Keratinocyte (primary cell): Measurements from ENCODE around the gene NCKAP1. TPM values are rescaled to one million over a fixed set of nuclear protein-coding genes. Genes with fewer than 3 reads are reported as not detected.
A peak's percentile ranks its signal among the peaks of the same experiment; 100 is the strongest.

Experiments used
- DNase-seq: peaks from one replicate; pipeline ENCODE4 v3.0.0-alpha.2; 2011; ENCODE audit warnings: low read depth, missing footprints, low spot score
- FAIRE-seq: peaks from 2 replicates; lab custom pipeline; 2011; peaks lifted over from hg19 to GRCh38; lab: Jason Lieb, UNC
- H2AFZ ChIP-seq: 2 replicates; pipeline ENCODE4 v1.6.0; 2012; ENCODE audit warnings: low read length, control low read depth, inconsistent platforms; ENCODE audit not compliant: control insufficient read depth
- H3K27ac ChIP-seq: 2 replicates; pipeline ENCODE4 v1.5.1; 2011; ENCODE audit warnings: low read length; ENCODE audit not compliant: control insufficient read depth, insufficient read depth
- H3K27me3 ChIP-seq: 3 replicates; pipeline ENCODE4 v1.6.0; 2011; ENCODE audit warnings: low read length; ENCODE audit not compliant: control insufficient read depth, insufficient read depth; ENCODE audit errors: extremely low read depth
- H3K36me3 ChIP-seq, 2 experiments: 2 replicates in 1 of 2; 3 replicates in 1 of 2; pipeline ENCODE4 v1.5.1; 2011; ENCODE audit warnings: low read length in 2 of 2, mild to moderate bottlenecking in 1 of 2; ENCODE audit not compliant: control insufficient read depth in 2 of 2, insufficient read depth in 2 of 2; ENCODE audit errors: extremely low read depth in 1 of 2
- H3K4me1 ChIP-seq: 3 replicates; pipeline ENCODE4 v1.5.1; 2011; ENCODE audit warnings: low read length; ENCODE audit not compliant: control insufficient read depth, insufficient read depth; ENCODE audit errors: extremely low read depth
- H3K4me2 ChIP-seq: 3 replicates; pipeline ENCODE4 v1.6.0; 2011; ENCODE audit warnings: low read depth, low read length; ENCODE audit not compliant: control insufficient read depth, insufficient read depth; ENCODE audit errors: extremely low read depth
- H3K4me3 ChIP-seq, 3 experiments: fragments of 200-600 bp in 1 of 3; sonication (generic) in 1 of 3; 2 replicates in 2 of 3; 3 replicates in 1 of 3; pipeline ENCODE4 v1.5.1; 2011 to 2016; ENCODE audit warnings: low read length in 3 of 3, mild to moderate bottlenecking in 3 of 3, control low read depth in 2 of 3, inconsistent platforms in 1 of 3, low read depth in 1 of 3, mixed read lengths in 1 of 3, mixed run types in 1 of 3, moderate library complexity in 1 of 3; ENCODE audit not compliant: control insufficient read depth in 2 of 3, insufficient read depth in 2 of 3; ENCODE audit errors: extremely low read depth in 1 of 3
- H3K79me2 ChIP-seq: 2 replicates; pipeline ENCODE4 v1.6.0; 2012; ENCODE audit warnings: low read length; ENCODE audit not compliant: control insufficient read depth, insufficient read depth
- H3K9ac ChIP-seq: 3 replicates; pipeline ENCODE4 v1.6.0; 2011; ENCODE audit warnings: low read length; ENCODE audit not compliant: control insufficient read depth, insufficient read depth; ENCODE audit errors: extremely low read depth
- H3K9me1 ChIP-seq: 3 replicates; pipeline ENCODE4 v1.6.0; 2011; ENCODE audit warnings: low read length; ENCODE audit not compliant: control insufficient read depth, insufficient read depth; ENCODE audit errors: extremely low read depth
- H3K9me3 ChIP-seq: 2 replicates; pipeline ENCODE4 v1.5.1; 2012; ENCODE audit warnings: low read depth, low read length; ENCODE audit not compliant: control insufficient read depth
- H4K20me1 ChIP-seq: 3 replicates; pipeline ENCODE4 v1.6.0; 2011; ENCODE audit warnings: low read length; ENCODE audit not compliant: control insufficient read depth, insufficient read depth; ENCODE audit errors: extremely low read depth
- EZH2 ChIP-seq: IDR thresholded peaks from one replicate; pipeline ENCODE4 v1.6.1; 2012; ENCODE audit warnings: inconsistent platforms, mild to moderate bottlenecking, low read length, moderate library complexity
- dilution Hi-C: fragments of 300-500 bp; cut with MboI; formaldehyde crosslinking; loops from one replicate; pipeline ENCODE4 v1.7.0; 2020; ENCODE audit warnings: low sequenced_read_pairs; ENCODE audit not compliant: extremely low pct_ligation_motif_present
- polyA plus RNA-seq, 5 experiments: library from polyadenylated mRNA; depleted of rRNA in 3 of 5; stranded (reverse) in 3 of 5; stranded (forward) in 1 of 5; unstranded in 1 of 5; fragments of >200 nt; gene quantifications; 1 replicate in 1 of 5; 2 replicates in 3 of 5; 3 replicates in 1 of 5; pipeline versions ENCODE4 v1.2.1 to v1.2.3, GENCODE V29; 2011 to 2012; ENCODE audit warnings: missing spikeins in 2 of 5, low read depth in 1 of 5, low replicate concordance in 1 of 5
- TF ChIP-seq, protein P1 (sequence below), 3 experiments: IDR thresholded peaks in 1 of 3; conservative IDR thresholded peaks in 1 of 3; optimal IDR thresholded peaks in 1 of 3; 2 replicates in 2 of 3; 3 replicates in 1 of 3; pipeline versions ENCODE3 to v1.5.1; 2011; ENCODE audit warnings: low read length in 3 of 3, mild to moderate bottlenecking in 3 of 3, moderate library complexity in 2 of 3, control low read depth in 1 of 3, inconsistent platforms in 1 of 3; ENCODE audit not compliant: insufficient read depth in 2 of 3; ENCODE audit errors: extremely low read depth in 1 of 3

NCKAP1 gene
- polyA plus RNA-seq, 1 donor (not counting 4 experiments of a cell fraction or from before 2014, with no cell fraction given) = 207 TPM

DNA sequence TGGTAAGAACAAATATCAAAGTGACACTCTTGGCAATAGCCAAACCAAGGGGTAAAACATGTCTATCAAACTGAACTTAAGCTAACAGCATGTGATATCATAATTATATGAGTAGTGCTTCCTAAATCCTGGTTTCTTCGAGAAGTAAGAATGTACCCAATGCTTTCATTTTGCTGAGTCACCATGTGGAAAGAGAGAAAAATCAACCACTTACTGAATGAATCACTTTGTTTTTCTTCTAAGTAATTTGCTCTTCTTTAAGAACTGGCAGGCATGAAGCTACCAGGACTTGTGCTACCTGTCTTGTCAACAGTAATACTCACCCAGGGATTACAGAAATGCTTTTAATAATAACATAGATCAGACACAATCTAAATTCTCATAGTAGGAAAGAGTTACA is 21.3 kb upstream of the NCKAP1 start:
- Histone ChIP-seq H3K36me3 (no peaks in the 10 kb centered on the region), H3K4me2 (peak overlapping the region; percentile 63), H2AFZ (no peak overlapping the region), H3K9me3 (no peaks in the 10 kb centered on the region), H3K27ac (peak overlapping the region; percentile 26), H4K20me1 (no peaks in the 10 kb centered on the region), H3K4me1 (peaks cover 12% of the 10 kb centered on the region), H3K4me3 (no peak overlapping the region), H3K9me1 (no peaks in the 10 kb centered on the region), H3K79me2 (no peaks in the 10 kb centered on the region), H3K9ac (no peak overlapping the region), H3K27me3 (no peaks in the 10 kb centered on the region)
- no peak for TF ChIP-seq EZH2
- TF ChIP-seq, protein P1, sequence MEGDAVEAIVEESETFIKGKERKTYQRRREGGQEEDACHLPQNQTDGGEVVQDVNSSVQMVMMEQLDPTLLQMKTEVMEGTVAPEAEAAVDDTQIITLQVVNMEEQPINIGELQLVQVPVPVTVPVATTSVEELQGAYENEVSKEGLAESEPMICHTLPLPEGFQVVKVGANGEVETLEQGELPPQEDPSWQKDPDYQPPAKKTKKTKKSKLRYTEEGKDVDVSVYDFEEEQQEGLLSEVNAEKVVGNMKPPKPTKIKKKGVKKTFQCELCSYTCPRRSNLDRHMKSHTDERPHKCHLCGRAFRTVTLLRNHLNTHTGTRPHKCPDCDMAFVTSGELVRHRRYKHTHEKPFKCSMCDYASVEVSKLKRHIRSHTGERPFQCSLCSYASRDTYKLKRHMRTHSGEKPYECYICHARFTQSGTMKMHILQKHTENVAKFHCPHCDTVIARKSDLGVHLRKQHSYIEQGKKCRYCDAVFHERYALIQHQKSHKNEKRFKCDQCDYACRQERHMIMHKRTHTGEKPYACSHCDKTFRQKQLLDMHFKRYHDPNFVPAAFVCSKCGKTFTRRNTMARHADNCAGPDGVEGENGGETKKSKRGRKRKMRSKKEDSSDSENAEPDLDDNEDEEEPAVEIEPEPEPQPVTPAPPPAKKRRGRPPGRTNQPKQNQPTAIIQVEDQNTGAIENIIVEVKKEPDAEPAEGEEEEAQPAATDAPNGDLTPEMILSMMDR (optimal IDR thresholded peaks at IDR 0.05 in 1 of 3, IDR thresholded peaks at IDR 0.05 in 1 of 3, conservative IDR thresholded peaks at IDR 0.05 in 1 of 3; ENCODE audit: extremely low read depth in 1 of 3, insufficient read depth in 2 of 3, low read length in 3 of 3) = no peak
- DNase-seq (no peak), FAIRE-seq (peak; percentile 46)
- dilution Hi-C loops = no loop called here

DNA sequence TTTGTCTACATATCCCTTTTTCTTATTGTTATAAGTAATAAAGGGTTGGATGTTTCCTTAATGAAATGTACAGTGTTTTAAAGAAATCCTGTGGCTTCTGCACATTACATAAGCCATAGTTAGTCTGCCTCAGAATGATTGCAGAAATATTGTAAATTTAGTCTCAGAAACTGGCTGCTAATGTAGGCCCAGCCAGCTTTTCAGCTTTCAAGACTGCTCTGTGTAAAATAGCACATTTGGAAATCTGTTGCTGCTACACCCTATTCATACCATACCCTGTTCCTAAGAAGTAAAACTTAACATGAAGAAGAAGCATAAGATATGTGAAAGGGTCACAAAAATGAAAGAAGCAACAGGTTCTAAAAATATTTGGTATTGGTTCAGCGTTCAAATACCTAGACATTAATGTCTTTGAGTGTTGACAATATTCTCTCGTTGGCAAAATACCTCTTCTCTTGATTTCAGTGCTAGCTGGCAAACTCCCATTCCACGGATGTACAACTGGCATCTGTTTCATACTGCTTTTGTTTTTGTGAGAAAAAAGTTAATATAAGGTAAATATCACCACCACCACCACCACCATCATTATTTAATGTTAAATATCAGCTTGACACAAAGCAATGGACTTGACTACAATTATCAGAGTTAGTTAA is 19.2 kb upstream of the NCKAP1 start:
- Histone ChIP-seq H3K27ac (no peak overlapping the region), H3K79me2 (no peaks in the 10 kb centered on the region), H3K27me3 (no peaks in the 10 kb centered on the region), H3K4me1 (peaks cover 12% of the 10 kb centered on the region), H3K9me1 (no peaks in the 10 kb centered on the region), H3K9ac (no peak overlapping the region), H4K20me1 (no peaks in the 10 kb centered on the region), H3K36me3 (no peaks in the 10 kb centered on the region), H3K9me3 (peaks cover 3% of the 10 kb centered on the region), H2AFZ (no peak overlapping the region), H3K4me3 (no peak overlapping the region), H3K4me2 (no peak overlapping the region)
- TF ChIP-seq, protein P1 (optimal IDR thresholded peaks at IDR 0.05 in 1 of 3, IDR thresholded peaks at IDR 0.05 in 1 of 3, conservative IDR thresholded peaks at IDR 0.05 in 1 of 3; ENCODE audit: extremely low read depth in 1 of 3, insufficient read depth in 2 of 3, low read length in 3 of 3) = no peak
- no peak for TF ChIP-seq EZH2
- DNase-seq (no peak), FAIRE-seq (no peak)
- dilution Hi-C loops = no loop called here
